Natural killer cell (primary cell): Measurements from ENCODE around the gene TBC1D22A. TPM values are rescaled to one million over a fixed set of nuclear protein-coding genes. Genes with fewer than 3 reads are reported as not detected.

ENCODE experiments used
- ATAC-seq, 3 donors: fragments of 150-1000 bp in 2 of 3; fragments of 200-7000 bp in 1 of 3; cut with Tn5 transposase; 1 replicate in 1 of 3; 2 replicates in 2 of 3; pipeline ENCODE4 v1.10.0; 2021; ENCODE audit warnings: mild to moderate bottlenecking in 2 of 3, moderate library complexity in 2 of 3
- DNase-seq, 2 donors: peaks; one replicate each; pipeline versions ENCODE4 v3.0.0 to v3.0.0-alpha.2; 2013 to 2021; ENCODE audit warnings: mixed read lengths in 1 of 2
- H3K27ac ChIP-seq: one replicate; pipeline ENCODE4 v1.5.1; 2013; ENCODE audit warnings: mild to moderate bottlenecking, low read length
- H3K27me3 ChIP-seq: one replicate; pipeline ENCODE4 v1.6.1; 2013; ENCODE audit warnings: low read length; ENCODE audit not compliant: control insufficient read depth, insufficient read depth
- H3K36me3 ChIP-seq: one replicate; pipeline ENCODE4 v1.6.1; 2013; ENCODE audit warnings: low read length; ENCODE audit not compliant: control insufficient read depth, insufficient read depth
- H3K4me1 ChIP-seq: one replicate; pipeline ENCODE4 v1.6.1; 2013; ENCODE audit warnings: low read length; ENCODE audit not compliant: control insufficient read depth, insufficient read depth
- H3K4me3 ChIP-seq: one replicate; pipeline ENCODE4 v1.5.1; 2013; ENCODE audit warnings: low read length
- H3K9me3 ChIP-seq: one replicate; pipeline ENCODE4 v1.6.1; 2013; ENCODE audit warnings: low read length; ENCODE audit not compliant: control insufficient read depth, insufficient read depth
- H3K27ac Mint-ChIP-seq, 2 donors: one replicate each; pipeline ENCODE4 v1.8.0; 2022; ENCODE audit warnings: mild to moderate bottlenecking in 2 of 2, mixed read lengths in 2 of 2, moderate library complexity in 1 of 2
- H3K27me3 Mint-ChIP-seq, 2 donors: one replicate each; pipeline ENCODE4 v1.8.0; 2022; ENCODE audit warnings: low read depth in 2 of 2, mixed read lengths in 2 of 2
- H3K36me3 Mint-ChIP-seq: one replicate; pipeline ENCODE4 v1.8.0; 2022; ENCODE audit warnings: mixed read lengths
- H3K4me1 Mint-ChIP-seq, 2 donors: one replicate each; pipeline ENCODE4 v1.8.0; 2022; ENCODE audit warnings: mixed read lengths in 2 of 2
- H3K4me3 Mint-ChIP-seq: one replicate; pipeline ENCODE4 v1.8.0; 2022; ENCODE audit warnings: mild to moderate bottlenecking, moderate library complexity, mixed read lengths
- H3K9me3 Mint-ChIP-seq, 2 donors: one replicate each; pipeline ENCODE4 v1.8.0; 2022; ENCODE audit warnings: mixed read lengths in 2 of 2
- WGBS: methylation state at CpG from one replicate; pipeline ENCODE4 v1.1.7; 2013; ENCODE audit warnings: missing lambda C conversion rate; ENCODE audit not compliant: insufficient coverage; 5-methylcytosine and 5-hydroxymethylcytosine counted together
- intact Hi-C: fragments of 100-400 bp; cut with micrococcal nuclease; formaldehyde crosslinking; loops from one replicate; pipeline ENCODE4 v1.14.2; 2022
- total RNA-seq, 4 donors: library from RNA; stranded (reverse); fragments of 120-200 nt in 1 of 4; gene quantifications; one replicate each; pipeline versions ENCODE4 v1.2.3 to v1.2.4, GENCODE V29; 2013 to 2022
- TF ChIP-seq, protein P1 (sequence below): fragments of 200-600 bp; IDR thresholded peaks from one replicate; pipeline ENCODE4 v1.8.0; 2022; ENCODE audit warnings: antibody characterized with exemption

The TBC1D22A gene
- total RNA-seq, 3 donors from 2014 or later (not counting 1 experiment from before 2014, with no cell fraction given), result 47.4 to 53.7 (median 53.2) TPM

DNA sequence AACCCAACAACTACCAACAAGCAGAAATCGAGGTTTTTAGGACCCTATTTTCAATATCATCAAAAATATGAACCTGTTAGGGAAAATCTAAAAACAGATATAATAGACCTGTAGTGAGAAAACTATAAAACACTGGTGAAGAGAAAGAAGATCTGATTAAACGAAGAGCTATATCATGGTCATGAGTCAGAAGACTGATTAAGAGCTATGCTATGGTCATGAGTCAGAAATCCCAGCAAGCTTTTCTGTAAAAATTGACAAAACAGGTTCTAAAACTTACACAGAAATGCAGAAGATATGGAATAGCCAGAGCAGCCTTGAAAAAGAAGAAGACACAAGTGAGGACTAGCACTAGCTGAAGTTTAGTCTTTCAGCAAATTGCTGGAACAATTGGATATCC is 345.0 kb downstream of the TBC1D22A start:
- 88% methylated on average over 1 of the region's 2 CpGs for WGBS
- intact Hi-C loops, result no loop called here
- H3K27ac Mint-ChIP-seq, result no peak overlapping the region
- Histone ChIP-seq H3K36me3 (peaks cover 11% of the 10 kb centered on the region), H3K27me3 (no peaks in the 10 kb centered on the region), H3K4me3 (no peak overlapping the region), H3K9me3 (no peaks in the 10 kb centered on the region), H3K27ac (no peak overlapping the region), H3K4me1 (no peaks in the 10 kb centered on the region)
- H3K4me1 Mint-ChIP-seq, result peaks cover 0 to 15% of the 10 kb centered on the region in 2 donors
- no peak for ATAC-seq
- no peak for DNase-seq
- no peaks in the 10 kb centered on the region for H3K36me3 Mint-ChIP-seq
- H3K4me3 Mint-ChIP-seq, result no peak overlapping the region
- no peaks in the 10 kb centered on the region for H3K27me3 Mint-ChIP-seq
- H3K9me3 Mint-ChIP-seq, result no peaks in the 10 kb centered on the region
- TF ChIP-seq, protein P1, sequence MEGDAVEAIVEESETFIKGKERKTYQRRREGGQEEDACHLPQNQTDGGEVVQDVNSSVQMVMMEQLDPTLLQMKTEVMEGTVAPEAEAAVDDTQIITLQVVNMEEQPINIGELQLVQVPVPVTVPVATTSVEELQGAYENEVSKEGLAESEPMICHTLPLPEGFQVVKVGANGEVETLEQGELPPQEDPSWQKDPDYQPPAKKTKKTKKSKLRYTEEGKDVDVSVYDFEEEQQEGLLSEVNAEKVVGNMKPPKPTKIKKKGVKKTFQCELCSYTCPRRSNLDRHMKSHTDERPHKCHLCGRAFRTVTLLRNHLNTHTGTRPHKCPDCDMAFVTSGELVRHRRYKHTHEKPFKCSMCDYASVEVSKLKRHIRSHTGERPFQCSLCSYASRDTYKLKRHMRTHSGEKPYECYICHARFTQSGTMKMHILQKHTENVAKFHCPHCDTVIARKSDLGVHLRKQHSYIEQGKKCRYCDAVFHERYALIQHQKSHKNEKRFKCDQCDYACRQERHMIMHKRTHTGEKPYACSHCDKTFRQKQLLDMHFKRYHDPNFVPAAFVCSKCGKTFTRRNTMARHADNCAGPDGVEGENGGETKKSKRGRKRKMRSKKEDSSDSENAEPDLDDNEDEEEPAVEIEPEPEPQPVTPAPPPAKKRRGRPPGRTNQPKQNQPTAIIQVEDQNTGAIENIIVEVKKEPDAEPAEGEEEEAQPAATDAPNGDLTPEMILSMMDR, result no peak

DNA sequence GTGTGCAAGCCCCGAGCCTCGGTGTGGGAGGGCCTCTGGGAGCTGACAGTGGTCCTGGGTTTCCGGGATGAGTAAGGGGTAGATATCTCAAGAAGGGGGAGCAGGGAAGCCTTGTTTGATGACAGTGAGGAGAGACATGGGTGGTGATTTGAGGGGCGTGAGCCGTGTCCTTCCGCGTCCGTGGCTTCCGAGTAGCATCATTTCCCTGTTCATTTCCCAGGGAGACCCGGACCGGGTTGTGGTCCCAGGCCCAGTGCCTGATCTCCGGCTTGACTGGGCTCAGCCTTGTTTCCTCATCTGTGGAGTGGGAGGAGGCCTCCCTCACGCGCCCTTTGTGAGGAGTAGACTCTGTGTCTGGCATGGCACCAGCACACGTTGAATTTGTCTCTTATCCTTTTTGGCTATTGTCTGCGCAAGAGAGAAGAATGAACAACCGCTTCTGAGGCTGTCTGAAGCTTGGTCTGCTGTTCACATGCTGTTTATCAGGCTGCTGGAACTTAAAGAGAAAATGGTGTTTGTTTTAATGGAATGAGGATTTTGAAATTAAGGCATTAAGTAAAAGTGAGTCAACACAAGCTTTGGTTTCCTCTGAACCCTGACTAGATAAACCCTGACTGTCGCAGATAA is 348.5 kb downstream of the TBC1D22A start:
- no peak overlapping the region for H3K4me3 Mint-ChIP-seq
- intact Hi-C loops, result no loop called here
- H3K4me1 Mint-ChIP-seq, result peaks cover 0 to 16% of the 10 kb centered on the region in 2 donors
- Histone ChIP-seq H3K27me3 (no peaks in the 10 kb centered on the region), H3K4me1 (no peaks in the 10 kb centered on the region), H3K36me3 (peaks cover 16% of the 10 kb centered on the region), H3K4me3 (no peak overlapping the region), H3K9me3 (no peaks in the 10 kb centered on the region), H3K27ac (no peak overlapping the region)
- TF ChIP-seq, protein P1, result no peak
- no peaks in the 10 kb centered on the region for H3K9me3 Mint-ChIP-seq
- no peaks in the 10 kb centered on the region for H3K36me3 Mint-ChIP-seq
- H3K27me3 Mint-ChIP-seq, result no peaks in the 10 kb centered on the region
- H3K27ac Mint-ChIP-seq, result peak overlapping the region in 1 of 2 donors; percentile 18
- DNase-seq (no peak), ATAC-seq (no peak)
- 95% methylated on average over 18 of the region's 18 CpGs for WGBS

DNA sequence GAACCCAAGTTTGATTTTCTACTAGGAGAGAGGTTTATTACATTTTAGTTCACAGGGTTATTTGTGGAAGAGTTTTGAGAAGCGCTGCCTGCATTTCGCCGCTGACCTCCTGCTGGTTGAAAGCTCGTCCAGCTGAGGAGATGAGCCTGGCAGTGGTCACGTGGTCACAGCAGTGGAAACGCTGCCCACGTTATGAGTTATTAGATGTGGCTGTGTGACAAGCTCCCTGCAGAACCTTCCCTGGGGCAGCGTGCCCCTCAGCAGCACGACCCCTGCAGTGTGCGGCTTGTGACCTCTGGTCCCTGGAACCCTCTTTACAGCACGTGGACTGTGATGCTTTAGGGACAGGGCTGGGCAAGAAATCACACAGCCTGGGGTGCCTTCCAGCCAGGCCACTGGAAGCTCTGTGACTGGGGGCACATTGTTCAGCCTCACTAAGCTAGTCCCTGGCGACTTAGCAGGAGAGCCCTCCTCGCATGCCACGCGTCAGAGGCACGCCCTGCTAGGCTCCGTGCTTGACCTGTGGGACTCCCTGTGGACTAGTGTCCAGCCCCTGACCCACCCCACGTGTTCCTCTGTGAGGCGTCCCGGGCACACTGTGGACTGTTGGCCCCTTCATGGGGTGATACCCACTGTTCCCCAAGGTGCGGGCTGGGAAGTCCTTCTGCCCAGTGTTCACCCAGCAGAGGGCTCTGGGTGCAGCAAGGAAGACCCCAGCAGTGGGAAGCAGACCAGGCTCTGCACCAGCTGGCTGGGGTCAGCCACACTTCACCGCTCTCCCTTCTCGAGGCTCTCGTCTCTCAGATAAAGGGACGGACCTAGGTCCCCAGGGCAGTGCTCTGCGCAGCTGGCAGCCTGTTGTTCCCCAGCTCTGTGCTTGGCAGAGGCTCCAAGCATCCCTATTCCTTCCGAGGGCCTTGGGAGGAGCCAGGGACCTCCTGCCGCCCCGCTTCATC is 349.5 kb downstream of the TBC1D22A start:
- intact Hi-C loops, result no loop called here
- peaks cover 18% of the 10 kb centered on the region for H3K36me3 ChIP-seq
- WGBS, result 92% methylated on average over 29 of the region's 29 CpGs
- Mint-ChIP-seq H3K4me3 (no peak overlapping the region), H3K9me3 (no peaks in the 10 kb centered on the region), H3K36me3 (no peaks in the 10 kb centered on the region), H3K4me1 (peaks cover 0 to 17% of the 10 kb centered on the region in 2 donors), H3K27ac (no peak overlapping the region), H3K27me3 (no peaks in the 10 kb centered on the region)
- no peaks in the 10 kb centered on the region for H3K4me1 ChIP-seq
- peak in 1 of 3 donors; percentile 25 for ATAC-seq
- H3K27ac ChIP-seq, result no peak overlapping the region
- no peaks in the 10 kb centered on the region for H3K27me3 ChIP-seq
- TF ChIP-seq, protein P1, result no peak
- no peak for DNase-seq
- H3K4me3 ChIP-seq, result no peak overlapping the region
- no peaks in the 10 kb centered on the region for H3K9me3 ChIP-seq
